BJ (cell line): ENCODE data around the gene DMD. TPM values are rescaled to one million over a fixed set of nuclear protein-coding genes. Genes with fewer than 3 reads are reported as not detected.

Experiments used
- CTCF ChIA-PET: fragments of 350-600 bp; formaldehyde crosslinking; extraction: SDS; loops from one replicate; lab custom pipeline; 2021; ENCODE audit warnings: antibody characterized with exemption, inconsistent platforms; lab: Yijun Ruan, JAX
- POLR2A ChIA-PET: fragments of 300-600 bp; sonication (Branson Sonifier 250); formaldehyde crosslinking; extraction: SDS; loops from one replicate; lab custom pipeline; 2021; ENCODE audit warnings: antibody characterized with exemption; lab: Charles Lee
- DNase-seq: peaks from one replicate; pipeline ENCODE4 v3.0.0-alpha.2; 2011; ENCODE audit warnings: low read depth
- H3K27me3 ChIP-seq: 2 replicates; pipeline ENCODE4 v1.6.0; 2011; ENCODE audit warnings: low read length; ENCODE audit not compliant: control insufficient read depth, insufficient read depth
- H3K36me3 ChIP-seq: 2 replicates; pipeline ENCODE4 v1.5.1; 2011; ENCODE audit warnings: low read length; ENCODE audit not compliant: control insufficient read depth, insufficient read depth
- H3K4me3 ChIP-seq: 2 replicates; pipeline ENCODE4 v1.5.1; 2011; ENCODE audit warnings: low read depth, mild to moderate bottlenecking, control low read depth, low read length
- CTCF ChIP-seq: IDR thresholded peaks from 2 replicates; pipeline ENCODE4 v1.5.1; 2011; ENCODE audit warnings: low read depth, mild to moderate bottlenecking, control low read depth, inconsistent platforms, low read length, moderate library complexity; ENCODE audit not compliant: insufficient read depth
- polyA plus RNA-seq: library from polyadenylated mRNA; depleted of rRNA; stranded (reverse); fragments of >200 nt; gene quantifications from 2 replicates; pipeline ENCODE4 v1.2.3, GENCODE V29; 2011

Gene DMD
- polyA plus RNA-seq, 1 experiment, result 12.5 TPM

- Histone ChIP-seq H3K4me3 (no peak overlapping the region), H3K36me3 (no peaks in the 10 kb centered on the region), H3K27me3 (no peaks in the 10 kb centered on the region)
- DNase-seq, result no peak
- POLR2A ChIA-PET, result no interaction called here
- no peak for TF ChIP-seq CTCF
- CTCF ChIA-PET, result no interaction called here
These were observed 2042.8 kb downstream of the DMD start for GRCh38 chrX:31168551-31168950.

GRCh38 chrX:31166832-31167231, 2044.5 kb downstream of the DMD start:
- no peak for DNase-seq
- H3K36me3 ChIP-seq, result no peaks in the 10 kb centered on the region
- no peak overlapping the region for H3K4me3 ChIP-seq
- no peaks in the 10 kb centered on the region for H3K27me3 ChIP-seq
- TF ChIP-seq CTCF, result no peak
- CTCF ChIA-PET, result interaction anchor here (0.6 to 0.8 kb wide), 3 partner anchors 12 to 33 kb away, joined by 3 read pairs; no protein-coding TSS in a partner anchor
- POLR2A ChIA-PET, result no interaction called here

GRCh38 chrX:31166416-31166815, 2044.9 kb downstream of the DMD start:
- TF ChIP-seq CTCF, result no peak
- POLR2A ChIA-PET, result no interaction called here
- H3K27me3 ChIP-seq, result no peaks in the 10 kb centered on the region
- no peak overlapping the region for H3K4me3 ChIP-seq
- H3K36me3 ChIP-seq, result no peaks in the 10 kb centered on the region
- DNase-seq, result no peak
- CTCF ChIA-PET, result interaction anchor here (0.6 to 0.8 kb wide), 3 partner anchors 11 to 34 kb away, joined by 3 read pairs; no protein-coding TSS in a partner anchor

- no peak for DNase-seq
- no peak overlapping the region for H3K4me3 ChIP-seq
- ChIA-PET POLR2A (no interaction called here), CTCF (no interaction called here)
- H3K36me3 ChIP-seq, result no peaks in the 10 kb centered on the region
- TF ChIP-seq CTCF, result no peak
- no peaks in the 10 kb centered on the region for H3K27me3 ChIP-seq
These were observed 2045.9 kb downstream of the DMD start for GRCh38 chrX:31165241-31166035.

GRCh38 chrX:31154946-31155345, 2056.4 kb downstream of the DMD start:
- ChIA-PET POLR2A (no interaction called here), CTCF (interaction anchor here (0.7 kb wide), 1 partner anchor 12 kb away, joined by 3 read pairs; no protein-coding TSS in a partner anchor)
- no peaks in the 10 kb centered on the region for H3K36me3 ChIP-seq
- H3K27me3 ChIP-seq, result no peaks in the 10 kb centered on the region
- no peak for DNase-seq
- no peak overlapping the region for H3K4me3 ChIP-seq
- TF ChIP-seq CTCF, result no peak
